K562 (cell line): ENCODE results near the gene PIEZO2. TPM values are rescaled to one million over a fixed set of nuclear protein-coding genes. Genes with fewer than 3 reads are reported as not detected.

ENCODE experiments used
- ATAC-seq: fragments of 200-7000 bp; cut with Tn5 transposase; 3 replicates; pipeline ENCODE4 v1.9.1; 2020; ENCODE audit warnings: moderate library complexity
- BruUV-seq: library from RNA; stranded (reverse); fragments of 400-500 nt; replicated peaks from 2 replicates; lab custom pipeline; 2021; lab: Mats Ljungman, UMichigan
- CTCF ChIA-PET: fragments of 300-600 bp; formaldehyde crosslinking; extraction: SDS; loops from one replicate; lab custom pipeline; 2021; ENCODE audit warnings: low intra/inter-chr PET ratio; lab: Yijun Ruan, JAX
- POLR2A ChIA-PET: fragments of 300-600, 350-650 bp; sonication (Branson Sonifier 250); formaldehyde crosslinking; extraction: SDS; loops from one replicate; lab custom pipeline; 2021; ENCODE audit warnings: antibody characterized with exemption, inconsistent platforms; lab: Yijun Ruan, JAX
- DNase-seq, 4 experiments: peaks; one replicate each; pipeline versions ENCODE4 v3.0.0 to v3.0.0-alpha.2; 2011 to 2018; ENCODE audit warnings: low spot score in 3 of 4, mixed read lengths in 3 of 4; ENCODE audit errors: extremely low read depth in 1 of 4
- FAIRE-seq: peaks from 2 replicates; lab custom pipeline; 2011; peaks lifted over from hg19 to GRCh38; lab: Jason Lieb, UNC
- H2AFZ ChIP-seq: 2 replicates; pipeline ENCODE4 v1.6.0; 2011; ENCODE audit warnings: low read depth, low read length, control low read depth, inconsistent platforms
- H3K27ac ChIP-seq: fragments of 200-600 bp; 3 replicates; pipeline ENCODE4 v1.8.0; 2011; ENCODE audit warnings: low read depth, mild to moderate bottlenecking, control low read depth, inconsistent platforms, low read length, moderate library complexity, mixed read lengths; ENCODE audit errors: extremely low read depth
- H3K27me3 ChIP-seq, 2 experiments: fragments of 300-600 bp in 1 of 2; 2 replicates in 1 of 2; 3 replicates in 1 of 2; pipeline versions ENCODE4 v1.6.0 to v1.8.0; 2011; ENCODE audit warnings: inconsistent platforms in 2 of 2, low read length in 2 of 2, mild to moderate bottlenecking in 1 of 2, mixed read lengths in 1 of 2, moderate library complexity in 1 of 2; ENCODE audit not compliant: control insufficient read depth in 2 of 2, insufficient read depth in 2 of 2
- H3K36me3 ChIP-seq: fragments of 300-600 bp; 3 replicates; pipeline ENCODE4 v1.8.0; 2011; ENCODE audit warnings: mild to moderate bottlenecking, low read length, inconsistent platforms; ENCODE audit not compliant: control insufficient read depth, insufficient read depth
- H3K4me1 ChIP-seq, 2 experiments: fragments of 200-600 bp in 1 of 2; replicated peaks in 1 of 2; 2 replicates in 1 of 2; 3 replicates in 1 of 2; pipeline versions ENCODE4 v1.5.1 to v1.8.0; 2011; ENCODE audit warnings: inconsistent platforms in 2 of 2, low read length in 2 of 2, mild to moderate bottlenecking in 1 of 2, mixed read lengths in 1 of 2, moderate library complexity in 1 of 2; ENCODE audit not compliant: control insufficient read depth in 2 of 2, insufficient read depth in 2 of 2
- H3K4me2 ChIP-seq: 2 replicates; pipeline ENCODE4 v1.6.1; 2011; ENCODE audit warnings: low read length, control low read depth, inconsistent platforms, mixed read lengths; ENCODE audit not compliant: insufficient read depth
- H3K4me3 ChIP-seq: fragments of 200-600 bp; sonication (generic), shearing (Covaris generic); 2 replicates; pipeline ENCODE4 v1.5.1; 2016; ENCODE audit warnings: control low read depth, inconsistent platforms
- H3K79me2 ChIP-seq: fragments of 200-600 bp; 3 replicates; pipeline ENCODE4 v1.8.0; 2011; ENCODE audit warnings: low read length, inconsistent platforms; ENCODE audit not compliant: control insufficient read depth, insufficient read depth
- H3K9ac ChIP-seq, 2 experiments: 2 replicates each; pipeline versions ENCODE4 v1.6.0 to v1.6.1; 2011; ENCODE audit warnings: low read depth in 2 of 2, low read length in 2 of 2, control low read depth in 1 of 2, inconsistent platforms in 1 of 2, mild to moderate bottlenecking in 1 of 2, mixed read lengths in 1 of 2; ENCODE audit not compliant: insufficient read depth in 1 of 2
- H3K9me1 ChIP-seq: one replicate; pipeline ENCODE4 v1.6.0; 2011; ENCODE audit warnings: inconsistent platforms, mild to moderate bottlenecking, low read length, moderate library complexity; ENCODE audit not compliant: control insufficient read depth, insufficient read depth
- H3K9me3 ChIP-seq: replicated peaks from 2 replicates; pipeline ENCODE4 v1.5.1; 2011; ENCODE audit warnings: low read depth, low read length, inconsistent platforms; ENCODE audit not compliant: control insufficient read depth, insufficient read depth
- H4K20me1 ChIP-seq: replicated peaks from 2 replicates; pipeline ENCODE4 v1.6.1; 2011; ENCODE audit warnings: low read length, inconsistent platforms, mixed read lengths; ENCODE audit not compliant: control insufficient read depth, insufficient read depth
- CCNT2 ChIP-seq: IDR thresholded peaks from 2 replicates; pipeline ENCODE4 v1.6.1; 2011; ENCODE audit warnings: borderline replicate concordance, low read depth, mild to moderate bottlenecking, moderate library complexity, mixed read lengths, low read length; ENCODE audit not compliant: insufficient read length; ENCODE audit errors: extremely low read depth
- ELK3 ChIP-seq: fragments of 450-650 bp; formaldehyde crosslinking; IDR thresholded peaks from 2 replicates; pipeline ENCODE4 v1.4.0; 2020; ENCODE audit warnings: mild to moderate bottlenecking
- SLC30A9 ChIP-seq: fragments of 250-450 bp; sonication (Bioruptor Pico); IDR thresholded peaks from 2 replicates; pipeline ENCODE4 v1.8.0; 2022; ENCODE audit warnings: mild to moderate bottlenecking, moderate library complexity
- ZFP1 ChIP-seq: fragments of 450-650 bp; formaldehyde crosslinking; IDR thresholded peaks from 2 replicates; pipeline ENCODE4 v1.4.0; 2020; ENCODE audit warnings: mild to moderate bottlenecking, mixed read lengths
- WGBS: fragments of 100-300 bp; shearing (Covaris generic); methylation state at CpG from one replicate; pipeline ENCODE4 v1.1.6; 2016; ENCODE audit warnings: low coverage, mixed read lengths; ENCODE audit not compliant: insufficient coverage; ENCODE audit errors: missing lambda C conversion rate; 5-methylcytosine and 5-hydroxymethylcytosine counted together
- in situ Hi-C: fragments of 300-500 bp; cut with MboI; formaldehyde crosslinking; loops from 4 replicates; pipeline ENCODE4 v1.15.0; 2018; ENCODE audit warnings: inconsistent platforms, mixed read lengths
- intact Hi-C: fragments of 100-400 bp; cut with micrococcal nuclease; formaldehyde crosslinking; loops from 2 replicates; pipeline ENCODE4 v1.14.2; 2022
- polyA plus RNA-seq, 8 experiments: library from polyadenylated mRNA; depleted of rRNA in 4 of 8; stranded (reverse) in 5 of 8; unstranded in 3 of 8; fragments of >200 nt; fragmentation: Nextera tagmentation in 2 of 8; fragmentation: Illumina TruSeq in 1 of 8; extraction: Ambion mirVana in 2 of 8; extraction: Trizol in 1 of 8; gene quantifications; 2 replicates each; pipeline versions ENCODE4 v1.2.1 to v1.2.3, GENCODE V29; 2011 to 2014; ENCODE audit warnings: inconsistent platforms in 1 of 8, missing spikeins in 1 of 8
- total RNA-seq, 7 experiments: library from RNA; depleted of rRNA in 6 of 7; stranded (reverse); fragments of >200 nt in 6 of 7; fragmentation: Illumina TruSeq in 2 of 7; extraction: Trizol in 2 of 7; gene quantifications; 2 replicates each; pipeline versions ENCODE4 v1.2.1 to v1.2.3, GENCODE V29; 2011 to 2021; ENCODE audit warnings: low replicate concordance in 1 of 7

Gene PIEZO2
- total and polyA plus RNA-seq, 9 of the 15 experiments (the other 6 are each of a cell fraction or from before 2014, with no cell fraction given) = 0.54 to 4.1 (median 2.0) TPM

GRCh38 chr18:11000071-11000470 is 149.3 kb downstream of the PIEZO2 start (continued):
- no peak for TF ChIP-seq ELK3 (CRISPR knock-in tag)
- TF ChIP-seq, all 486 proteins: peak for 0

- TF ChIP-seq ZFP1 (CRISPR knock-in tag) (0 out of 2 replicates have a peak, but pooled peaks have one; percentile 50), SLC30A9 (CRISPR knock-in tag) (no peak), CCNT2 (no peak)
- H3K36me3 ChIP-seq = no peaks in the 10 kb centered on the region
- H3K79me2 ChIP-seq = no peaks in the 10 kb centered on the region
- H2AFZ ChIP-seq = no peak overlapping the region
- intact Hi-C loops (no loop called here), in situ Hi-C loops (no loop called here)
- no peaks in the 10 kb centered on the region for H3K9me1 ChIP-seq
- WGBS = 5% methylated on average over 1 of the region's 1 CpG
- ATAC-seq (no peak), DNase-seq (no peak), FAIRE-seq (no peak)
- no TSS peak for BruUV-seq
- CTCF ChIA-PET = no interaction called here
- no peaks in the 10 kb centered on the region for H3K27me3 ChIP-seq
- POLR2A ChIA-PET = no interaction called here
- H3K4me2 ChIP-seq = no peak overlapping the region
- no peaks in the 10 kb centered on the region for H4K20me1 ChIP-seq
- no peak overlapping the region for H3K9ac ChIP-seq
- H3K4me1 ChIP-seq = no peaks in the 10 kb centered on the region
- no peak overlapping the region for H3K27ac ChIP-seq
- H3K4me3 ChIP-seq = no peak overlapping the region
- H3K9me3 ChIP-seq = no peaks in the 10 kb centered on the region
Measured at GRCh38 chr18:10997885-10998284, 151.5 kb downstream of the PIEZO2 start.
